SJSA1 (cell line): Measurements from ENCODE around the gene BPIFB6. TPM values are rescaled to one million over a fixed set of nuclear protein-coding genes. Genes with fewer than 3 reads are reported as not detected.

ENCODE experiments used
- DNase-seq, 2 experiments: peaks; one replicate each; pipeline ENCODE4 v3.0.0-alpha.2; 2015 to 2020; ENCODE audit warnings: low spot score in 2 of 2, low read depth in 1 of 2
- H3K27ac ChIP-seq: fragments of 250-450 bp; sonication (Bioruptor Pico); 2 replicates; pipeline ENCODE4 v1.5.1; 2020; ENCODE audit warnings: mild to moderate bottlenecking, moderate library complexity
- H3K27me3 ChIP-seq: fragments of 250-450 bp; sonication (Bioruptor Pico); replicated peaks from 2 replicates; pipeline ENCODE4 v1.5.1; 2020; ENCODE audit warnings: mild to moderate bottlenecking, moderate library complexity
- H3K36me3 ChIP-seq: fragments of 250-450 bp; sonication (Bioruptor Pico); 2 replicates; pipeline ENCODE4 v1.5.1; 2020; ENCODE audit warnings: mild to moderate bottlenecking
- H3K4me1 ChIP-seq: fragments of 250-450 bp; sonication (Bioruptor Pico); replicated peaks from 2 replicates; pipeline ENCODE4 v1.6.1; 2021; ENCODE audit warnings: mild to moderate bottlenecking
- H3K4me3 ChIP-seq: fragments of 250-450 bp; sonication (Bioruptor Pico); 2 replicates; pipeline ENCODE4 v1.5.1; 2020; ENCODE audit warnings: mild to moderate bottlenecking
- H3K9me3 ChIP-seq: fragments of 250-450 bp; sonication (Bioruptor Pico); replicated peaks from 2 replicates; pipeline ENCODE4 v1.5.1; 2020; ENCODE audit warnings: mild to moderate bottlenecking
- total RNA-seq: library from RNA; depleted of rRNA; stranded (reverse); fragments of >200 nt; shearing (Covaris generic); gene quantifications from 2 replicates; pipeline ENCODE4 v1.2.3, GENCODE V29; 2014; rRNA removed

Gene BPIFB6
- total RNA-seq, 1 experiment from 2014 or later, result not detected

DNA sequence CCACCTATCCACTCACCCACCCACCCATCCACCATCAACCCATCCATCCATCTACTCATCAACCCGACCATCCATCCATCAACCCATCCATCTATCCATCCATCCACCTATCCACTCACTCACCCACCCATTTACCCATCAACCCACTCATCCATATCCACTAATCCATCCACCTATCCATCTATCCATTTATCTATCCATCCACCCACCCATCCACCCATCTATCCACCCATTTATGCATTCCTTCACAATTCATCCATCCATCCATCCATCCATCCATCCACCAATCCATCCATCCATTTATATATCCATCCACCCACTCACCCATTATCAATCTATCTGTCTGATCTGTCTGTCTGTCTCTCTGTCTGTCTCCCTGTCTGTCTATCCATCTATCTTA is 62.1 kb downstream of the BPIFB6 start:
- Histone ChIP-seq H3K4me1 (peaks cover 6% of the 10 kb centered on the region), H3K27me3 (no peaks in the 10 kb centered on the region), H3K27ac (no peak overlapping the region), H3K4me3 (no peak overlapping the region), H3K36me3 (no peaks in the 10 kb centered on the region), H3K9me3 (no peaks in the 10 kb centered on the region)
- DNase-seq, result no peak

Other genes with a start within 250 kb of the BPIFB6 start
- 250 and 275 TPM in 2 replicates for gene MAPRE1, start 211.7 kb upstream of the BPIFB6 start, total RNA-seq
- 0.06 and 0.08 TPM in 2 replicates for gene EFCAB8, start 172.7 kb upstream of the BPIFB6 start, total RNA-seq
- not detected in 2 replicates for gene SUN5, start 27.2 kb upstream of the BPIFB6 start, total RNA-seq
- not detected in 2 replicates for gene BPIFB2, start 23.9 kb upstream of the BPIFB6 start, total RNA-seq
- not detected in 2 replicates for gene BPIFB3, start 22.3 kb downstream of the BPIFB6 start, total RNA-seq
- not detected in 2 replicates for gene BPIFB4, start 48.0 kb downstream of the BPIFB6 start, total RNA-seq
- gene BPIFA2, start 136.5 kb downstream of the BPIFB6 start, total RNA-seq, result not detected in 2 replicates
- not detected in 2 replicates for gene BPIFA3, start 185.7 kb downstream of the BPIFB6 start, total RNA-seq
- not detected in 2 replicates for gene BPIFA1, start 204.3 kb downstream of the BPIFB6 start, total RNA-seq